GM10248 (cell line): ENCODE measurements around the gene NOL4L.

Experiments used
- CTCF ChIA-PET: fragments of 300-600 bp; sonication (Branson Sonifier 250); formaldehyde crosslinking; extraction: SDS; loops from one replicate; lab custom pipeline; 2021; ENCODE audit warnings: antibody characterized with exemption; lab: Yijun Ruan, JAX
- POLR2A ChIA-PET: fragments of 350-650 bp; sonication (Branson Sonifier 250); formaldehyde crosslinking; extraction: SDS; loops from one replicate; lab custom pipeline; 2020; ENCODE audit warnings: antibody characterized with exemption; lab: Yijun Ruan, JAX
- DNase-seq: peaks from one replicate; pipeline ENCODE4 v3.0.0; 2012; ENCODE audit errors: extremely low spot score
- TF ChIP-seq, protein P1 (sequence below): IDR thresholded peaks from 2 replicates; pipeline ENCODE4 v1.5.1; 2012; ENCODE audit warnings: mild to moderate bottlenecking, low read depth; ENCODE audit errors: extremely low read depth, missing control alignments, control extremely low read depth

Gene NOL4L

DNA sequence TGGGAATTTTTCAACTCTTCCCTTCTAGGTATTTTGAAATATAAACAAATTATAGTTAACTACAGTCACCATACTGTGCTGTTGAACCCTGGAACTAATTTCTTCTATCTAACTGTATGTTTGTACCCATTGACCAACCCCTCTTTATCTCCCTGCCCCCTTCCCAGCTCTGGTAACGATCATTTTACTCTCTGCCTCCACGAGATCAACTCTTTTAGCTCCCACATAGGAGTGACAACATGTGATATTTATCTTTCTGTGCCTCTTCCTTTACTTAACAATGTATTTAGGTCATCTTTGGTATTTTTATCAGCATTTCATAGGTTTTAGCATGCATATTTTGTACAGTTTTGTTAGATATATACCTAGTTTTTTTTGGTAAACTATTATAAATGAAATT is 181.1 kb downstream of the NOL4L start:
- CTCF ChIA-PET: no interaction called here

DNA sequence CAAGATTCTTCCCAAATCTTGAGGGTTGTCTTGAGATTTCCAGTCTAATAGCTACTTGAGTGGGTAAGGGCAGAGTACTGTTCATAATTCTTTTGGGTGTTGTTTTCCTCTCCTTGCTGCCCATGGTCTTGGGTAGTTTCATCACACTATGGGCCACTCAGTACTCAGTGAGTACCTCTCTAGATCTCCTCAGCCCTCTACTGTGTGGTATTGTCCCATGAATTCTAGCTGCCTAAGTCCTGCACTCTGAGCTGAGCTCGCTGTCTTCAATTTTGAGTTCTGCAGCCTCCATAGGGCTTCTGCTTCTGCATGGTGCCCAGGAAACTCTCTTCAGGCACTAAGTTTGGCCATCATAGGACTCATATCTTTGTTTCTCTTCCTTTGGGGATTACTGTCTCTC is 184.7 kb downstream of the NOL4L start:
- TF ChIP-seq, protein P1, sequence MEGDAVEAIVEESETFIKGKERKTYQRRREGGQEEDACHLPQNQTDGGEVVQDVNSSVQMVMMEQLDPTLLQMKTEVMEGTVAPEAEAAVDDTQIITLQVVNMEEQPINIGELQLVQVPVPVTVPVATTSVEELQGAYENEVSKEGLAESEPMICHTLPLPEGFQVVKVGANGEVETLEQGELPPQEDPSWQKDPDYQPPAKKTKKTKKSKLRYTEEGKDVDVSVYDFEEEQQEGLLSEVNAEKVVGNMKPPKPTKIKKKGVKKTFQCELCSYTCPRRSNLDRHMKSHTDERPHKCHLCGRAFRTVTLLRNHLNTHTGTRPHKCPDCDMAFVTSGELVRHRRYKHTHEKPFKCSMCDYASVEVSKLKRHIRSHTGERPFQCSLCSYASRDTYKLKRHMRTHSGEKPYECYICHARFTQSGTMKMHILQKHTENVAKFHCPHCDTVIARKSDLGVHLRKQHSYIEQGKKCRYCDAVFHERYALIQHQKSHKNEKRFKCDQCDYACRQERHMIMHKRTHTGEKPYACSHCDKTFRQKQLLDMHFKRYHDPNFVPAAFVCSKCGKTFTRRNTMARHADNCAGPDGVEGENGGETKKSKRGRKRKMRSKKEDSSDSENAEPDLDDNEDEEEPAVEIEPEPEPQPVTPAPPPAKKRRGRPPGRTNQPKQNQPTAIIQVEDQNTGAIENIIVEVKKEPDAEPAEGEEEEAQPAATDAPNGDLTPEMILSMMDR: no peak
- ChIA-PET CTCF (interaction anchor here (1.1 to 1.2 kb wide), 3 partner anchors 13 to 273 kb away, joined by 3 read pairs; partner anchors contain the start of gene C20orf203), POLR2A (no interaction called here)
- no peak for DNase-seq

More for the DNA sequence above, 181.1 kb downstream of the NOL4L start:
- POLR2A ChIA-PET: no interaction called here
- TF ChIP-seq, protein P1: no peak
- no peak for DNase-seq

DNA sequence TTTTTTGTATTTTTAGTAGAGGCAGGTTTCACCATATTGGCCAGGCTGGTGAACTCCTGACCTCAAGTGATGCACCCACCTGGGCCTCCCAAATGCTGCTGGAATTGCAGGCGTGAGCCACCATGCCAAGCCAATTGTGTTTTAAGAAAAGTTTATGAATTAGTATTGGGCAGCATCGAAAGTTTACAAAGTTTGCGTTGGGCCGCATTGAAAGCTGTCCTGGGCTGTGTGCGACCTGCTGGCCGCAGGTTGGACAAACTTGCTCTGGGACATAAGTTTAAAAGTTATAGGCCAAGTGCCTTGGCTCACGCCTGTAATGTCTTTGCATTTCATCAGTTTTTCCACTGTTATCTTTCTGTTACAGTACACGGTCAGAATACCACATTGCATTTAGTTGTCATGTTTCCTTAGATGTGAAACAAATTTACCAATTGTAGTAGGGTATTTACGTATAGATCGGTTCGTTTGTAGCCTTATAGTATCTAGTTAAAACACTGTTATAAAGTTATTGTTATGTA is 187.5 kb downstream of the NOL4L start:
- TF ChIP-seq, protein P1: no peak
- ChIA-PET CTCF (interaction anchor here (1.7 kb wide), 1 partner anchor 12 kb away, joined by 4 read pairs; no protein-coding TSS in a partner anchor), POLR2A (no interaction called here)
- no peak for DNase-seq

DNA sequence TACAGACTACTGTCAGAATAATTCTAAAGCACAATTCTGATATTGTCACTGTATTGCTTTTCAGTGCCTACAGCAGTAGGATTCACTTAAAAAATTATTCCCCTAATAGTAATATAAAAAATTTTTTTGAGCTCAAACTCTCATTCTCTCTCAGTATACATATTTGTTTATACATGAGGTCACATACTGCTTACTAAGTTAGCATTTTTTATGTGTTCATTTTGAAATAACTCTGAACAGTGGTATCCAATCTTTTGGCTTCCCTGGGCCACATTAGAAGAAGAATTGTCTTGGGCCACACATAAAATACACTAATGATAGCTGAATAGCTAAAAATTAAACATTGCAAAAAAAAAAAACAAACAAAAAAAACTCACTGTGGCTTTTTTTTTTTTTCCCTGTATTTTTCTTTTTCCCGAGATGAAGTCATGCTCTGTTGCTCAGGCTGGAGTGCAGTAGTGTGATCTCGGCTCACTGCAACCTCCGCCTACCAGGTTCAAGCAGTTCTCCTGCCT is 188.4 kb downstream of the NOL4L start:
- no peak for DNase-seq
- POLR2A ChIA-PET: interaction anchor here (0.6 to 0.9 kb wide), 2 partner anchors 32 to 39 kb away, joined by 4 to 8 read pairs; partner anchors contain the start of gene ASXL1
- TF ChIP-seq, protein P1: no peak
- CTCF ChIA-PET: interaction anchor here (0.9 to 1.7 kb wide), 3 partner anchors 11 to 203 kb away, joined by 3 to 4 read pairs (median 3); no protein-coding TSS in a partner anchor

DNA sequence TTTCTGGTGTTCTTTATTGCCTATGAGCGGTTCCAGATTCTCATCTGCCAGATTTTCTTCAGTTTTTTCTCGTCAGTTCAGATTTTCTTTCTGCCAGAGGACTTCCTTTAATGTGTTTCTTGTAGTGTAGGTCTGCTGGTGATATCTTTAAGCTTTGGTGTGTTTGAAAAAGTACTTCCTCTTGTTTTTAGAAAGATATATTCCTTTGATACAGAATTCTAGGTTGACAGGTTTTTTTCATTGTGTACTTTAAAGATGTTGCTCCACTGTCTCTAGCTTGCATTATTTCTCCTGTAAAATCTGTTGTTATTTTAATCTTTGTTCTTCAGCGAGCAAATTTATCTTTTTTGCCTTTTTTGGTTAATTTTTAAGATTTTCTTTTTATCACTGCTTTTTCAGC is 190.1 kb downstream of the NOL4L start:
- ChIA-PET CTCF (interaction anchor here (1.5 kb wide), 1 partner anchor 10 kb away, joined by 7 read pairs; no protein-coding TSS in a partner anchor), POLR2A (no interaction called here)
- TF ChIP-seq, protein P1: no peak
- DNase-seq: no peak
